ENCODE data around the gene TSKS.

GRCh38 chr19:49807058-49807903 lies 44.2 kb upstream of the TSKS start:
- no peak for TF ChIP-seq EP300 (IDR thresholded peaks at IDR 0.05)
- TF ChIP-seq, protein P1, sequence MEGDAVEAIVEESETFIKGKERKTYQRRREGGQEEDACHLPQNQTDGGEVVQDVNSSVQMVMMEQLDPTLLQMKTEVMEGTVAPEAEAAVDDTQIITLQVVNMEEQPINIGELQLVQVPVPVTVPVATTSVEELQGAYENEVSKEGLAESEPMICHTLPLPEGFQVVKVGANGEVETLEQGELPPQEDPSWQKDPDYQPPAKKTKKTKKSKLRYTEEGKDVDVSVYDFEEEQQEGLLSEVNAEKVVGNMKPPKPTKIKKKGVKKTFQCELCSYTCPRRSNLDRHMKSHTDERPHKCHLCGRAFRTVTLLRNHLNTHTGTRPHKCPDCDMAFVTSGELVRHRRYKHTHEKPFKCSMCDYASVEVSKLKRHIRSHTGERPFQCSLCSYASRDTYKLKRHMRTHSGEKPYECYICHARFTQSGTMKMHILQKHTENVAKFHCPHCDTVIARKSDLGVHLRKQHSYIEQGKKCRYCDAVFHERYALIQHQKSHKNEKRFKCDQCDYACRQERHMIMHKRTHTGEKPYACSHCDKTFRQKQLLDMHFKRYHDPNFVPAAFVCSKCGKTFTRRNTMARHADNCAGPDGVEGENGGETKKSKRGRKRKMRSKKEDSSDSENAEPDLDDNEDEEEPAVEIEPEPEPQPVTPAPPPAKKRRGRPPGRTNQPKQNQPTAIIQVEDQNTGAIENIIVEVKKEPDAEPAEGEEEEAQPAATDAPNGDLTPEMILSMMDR (IDR thresholded peaks at IDR 0.05), result no peak
- TF ChIP-seq POLR2A (IDR thresholded peaks at IDR 0.05; ENCODE audit: low read depth), result no peak
